PFSK-1 (cell line): ENCODE results near the gene MAPRE2.

Experiments
- FOXP2 ChIP-seq: optimal IDR thresholded peaks from 2 replicates; pipeline ENCODE3; 2011; ENCODE audit warnings: borderline replicate concordance, control low read depth, inconsistent platforms; ENCODE audit not compliant: insufficient read depth; ENCODE audit errors: extremely low read length, extremely low read depth
- POLR2AphosphoS5 ChIP-seq: IDR thresholded peaks from 2 replicates; pipeline ENCODE4 v1.6.1; 2012; ENCODE audit warnings: low read depth, mild to moderate bottlenecking, control low read depth, low read length, moderate library complexity
- REST ChIP-seq, 2 experiments: IDR thresholded peaks; 2 replicates each; pipeline versions ENCODE4 v1.6.1 to v1.8.0; 2011 to 2012; ENCODE audit warnings: low read depth in 2 of 2, low read length in 2 of 2, control low read depth in 1 of 2, inconsistent platforms in 1 of 2, mild to moderate bottlenecking in 1 of 2, moderate library complexity in 1 of 2; ENCODE audit not compliant: insufficient read depth in 1 of 2
- SIN3A ChIP-seq: IDR thresholded peaks from 2 replicates; pipeline ENCODE4 v1.6.1; 2012; ENCODE audit warnings: mild to moderate bottlenecking, low read length, moderate library complexity, borderline replicate concordance; ENCODE audit not compliant: insufficient read depth
- TAF1 ChIP-seq: IDR thresholded peaks from 2 replicates; pipeline ENCODE4 v1.6.1; 2012; ENCODE audit warnings: low read length, control low read depth, borderline replicate concordance; ENCODE audit not compliant: insufficient read depth

The MAPRE2 gene

DNA sequence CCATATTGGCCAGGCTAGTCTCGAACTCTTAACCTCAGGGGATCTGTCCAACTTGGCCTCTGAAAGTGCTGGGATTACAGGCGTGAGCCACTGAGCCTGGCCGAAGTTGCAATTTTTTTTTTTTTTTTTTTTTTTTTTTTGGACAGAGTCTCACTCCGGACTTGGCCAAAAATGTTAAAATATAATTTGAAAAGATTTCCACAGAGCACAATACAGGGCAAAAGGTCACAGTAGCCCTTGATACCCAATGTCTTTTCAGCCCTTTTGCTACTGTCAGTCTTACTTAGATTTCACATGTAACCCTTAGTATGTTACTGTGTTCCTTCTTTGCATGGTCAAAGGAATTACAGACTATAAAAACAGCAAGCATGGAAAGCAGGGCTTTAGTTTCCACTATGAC lies 42.6 kb upstream of the MAPRE2 start:
- no peak for TF ChIP-seq SIN3A
- TF ChIP-seq POLR2AphosphoS5: no peak
- TF ChIP-seq REST (IDR thresholded peaks at IDR 0.05; ENCODE audit: insufficient read depth in 1 of 2, low read depth in 2 of 2, low read length in 2 of 2): no peak
- TF ChIP-seq TAF1: no peak
- TF ChIP-seq FOXP2: no peak

- TF ChIP-seq REST (IDR thresholded peaks at IDR 0.05; ENCODE audit: insufficient read depth in 1 of 2, low read depth in 2 of 2, low read length in 2 of 2) (no peak), FOXP2 (peak; percentile 19)
Observed at GRCh38 chr18:34999756-35000289, 41.4 kb upstream of the MAPRE2 start.

DNA sequence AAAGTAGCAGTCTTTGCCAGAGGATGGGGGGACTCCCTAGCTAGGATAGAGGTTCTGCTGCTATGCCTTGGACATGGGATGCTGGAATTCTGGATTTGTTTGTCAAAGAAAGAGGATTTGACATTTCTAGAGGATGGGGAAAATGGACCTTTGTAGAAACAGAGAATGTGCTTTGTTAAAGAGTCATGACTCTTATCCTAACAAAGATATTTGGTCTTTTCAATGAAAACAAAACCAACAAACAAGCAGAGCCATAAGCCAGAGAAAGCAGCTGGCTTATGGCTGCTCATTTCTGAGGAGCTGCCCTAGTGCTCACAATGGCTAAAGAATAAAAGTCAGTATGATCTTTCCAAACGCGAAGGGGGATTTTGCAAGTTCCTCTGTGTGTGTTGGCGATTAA lies 40.8 kb upstream of the MAPRE2 start:
- no peak for TF ChIP-seq SIN3A
- no peak for TF ChIP-seq POLR2AphosphoS5
- no peak for TF ChIP-seq TAF1
- no peak for TF ChIP-seq FOXP2
- TF ChIP-seq REST (IDR thresholded peaks at IDR 0.05; ENCODE audit: insufficient read depth in 1 of 2, low read depth in 2 of 2, low read length in 2 of 2): no peak

GRCh38 chr18:35002120-35002519 lies 39.1 kb upstream of the MAPRE2 start:
- no peak for TF ChIP-seq TAF1

- TF ChIP-seq POLR2AphosphoS5 (no peak), SIN3A (no peak), FOXP2 (no peak), REST (IDR thresholded peaks at IDR 0.05; ENCODE audit: insufficient read depth in 1 of 2, low read depth in 2 of 2, low read length in 2 of 2) (no peak), TAF1 (no peak)
Observed at GRCh38 chr18:35005963-35006577, 35.1 kb upstream of the MAPRE2 start.
